ENCODE measurements around the gene CHRNA10. TPM values are rescaled to one million over a fixed set of nuclear protein-coding genes. Genes with fewer than 3 reads are reported as not detected.
"Not testable (repeated sequence)": the region's sequence is repeated elsewhere in the genome, so short reads cannot be mapped to it uniquely, and the experiment has no call there.

The CHRNA10 gene
- total RNA-seq, 1 experiment from 2014 or later, result 2.1 TPM

DNA sequence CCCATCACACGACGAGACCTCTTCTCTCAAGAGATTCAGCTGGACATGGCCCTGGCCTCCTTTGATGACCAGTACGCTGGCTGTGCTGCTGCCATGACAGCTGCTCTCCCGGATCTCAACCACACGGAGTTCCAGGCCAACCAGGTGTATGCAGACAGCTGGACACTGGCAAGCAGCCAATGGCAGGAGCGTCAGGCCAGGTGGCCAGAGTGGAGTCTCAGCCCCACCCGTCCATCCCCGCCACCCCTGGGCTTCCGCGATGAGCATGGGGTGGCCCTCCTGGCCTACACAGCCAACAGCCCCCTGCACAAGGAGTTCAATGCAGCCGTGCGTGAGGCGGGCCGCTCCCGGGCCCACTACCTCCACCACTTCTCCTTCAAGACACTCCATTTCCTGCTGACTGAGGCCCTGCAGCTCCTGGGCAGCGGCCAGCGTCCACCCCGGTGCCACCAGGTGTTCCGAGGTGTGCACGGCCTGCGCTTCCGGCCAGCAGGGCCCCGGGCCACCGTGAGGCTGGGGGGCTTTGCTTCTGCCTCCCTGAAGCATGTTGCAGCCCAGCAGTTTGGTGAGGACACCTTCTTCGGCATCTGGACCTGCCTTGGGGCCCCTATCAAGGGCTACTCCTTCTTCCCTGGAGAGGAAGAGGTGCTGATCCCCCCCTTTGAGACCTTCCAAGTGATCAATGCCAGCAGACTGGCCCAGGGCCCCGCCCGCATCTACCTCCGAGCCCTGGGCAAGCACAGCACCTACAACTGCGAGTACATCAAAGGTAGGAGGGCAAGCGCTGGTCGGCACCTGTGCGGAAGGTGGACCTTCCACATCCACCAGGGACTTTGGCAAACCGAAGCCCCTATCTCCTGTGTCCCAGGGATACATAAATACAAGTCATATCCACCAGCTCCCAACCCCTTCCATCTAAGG is 11.3 kb downstream of the CHRNA10 start:
- Histone ChIP-seq H3K36me3 (ENCODE audit: insufficient read depth, low read length, poor library complexity, severe bottlenecking) (no peaks in the 10 kb centered on the region), H3K27me3 (replicated peaks; ENCODE audit: insufficient read depth, low read depth, low read length, poor library complexity) (no peaks in the 10 kb centered on the region), H3K4me1 (ENCODE audit: insufficient read depth, low read length, poor library complexity, severe bottlenecking) (no peaks in the 10 kb centered on the region), H3K4me3 (ENCODE audit: low read depth, low read length, poor library complexity, severe bottlenecking) (no peak overlapping the region), H3K27ac (ENCODE audit: low read depth, low read length, poor library complexity, severe bottlenecking) (no peak overlapping the region), H3K9me3 (ENCODE audit: low read depth, low read length, poor library complexity, severe bottlenecking) (no peaks in the 10 kb centered on the region)
- no TSS peak for BruUV-seq (replicated peaks)
- CTCF ChIA-PET, result no interaction called here
- POLR2A ChIA-PET (ENCODE audit: low non-redundant PET), result no interaction called here
- intact Hi-C loops (cut with micrococcal nuclease; ENCODE audit: unreplicated experiment), result no loop called here
- TF ChIP-seq EZH2 (IDR thresholded peaks at IDR 0.05; ENCODE audit: borderline replicate concordance, low read depth, low read length, poor library complexity, severe bottlenecking), result no peak
- TF ChIP-seq, protein P1, sequence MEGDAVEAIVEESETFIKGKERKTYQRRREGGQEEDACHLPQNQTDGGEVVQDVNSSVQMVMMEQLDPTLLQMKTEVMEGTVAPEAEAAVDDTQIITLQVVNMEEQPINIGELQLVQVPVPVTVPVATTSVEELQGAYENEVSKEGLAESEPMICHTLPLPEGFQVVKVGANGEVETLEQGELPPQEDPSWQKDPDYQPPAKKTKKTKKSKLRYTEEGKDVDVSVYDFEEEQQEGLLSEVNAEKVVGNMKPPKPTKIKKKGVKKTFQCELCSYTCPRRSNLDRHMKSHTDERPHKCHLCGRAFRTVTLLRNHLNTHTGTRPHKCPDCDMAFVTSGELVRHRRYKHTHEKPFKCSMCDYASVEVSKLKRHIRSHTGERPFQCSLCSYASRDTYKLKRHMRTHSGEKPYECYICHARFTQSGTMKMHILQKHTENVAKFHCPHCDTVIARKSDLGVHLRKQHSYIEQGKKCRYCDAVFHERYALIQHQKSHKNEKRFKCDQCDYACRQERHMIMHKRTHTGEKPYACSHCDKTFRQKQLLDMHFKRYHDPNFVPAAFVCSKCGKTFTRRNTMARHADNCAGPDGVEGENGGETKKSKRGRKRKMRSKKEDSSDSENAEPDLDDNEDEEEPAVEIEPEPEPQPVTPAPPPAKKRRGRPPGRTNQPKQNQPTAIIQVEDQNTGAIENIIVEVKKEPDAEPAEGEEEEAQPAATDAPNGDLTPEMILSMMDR (conservative IDR thresholded peaks at IDR 0.05; ENCODE audit: low read depth, low read length), result no peak
- DNase-seq (ENCODE audit: low spot score), result no peak

DNA sequence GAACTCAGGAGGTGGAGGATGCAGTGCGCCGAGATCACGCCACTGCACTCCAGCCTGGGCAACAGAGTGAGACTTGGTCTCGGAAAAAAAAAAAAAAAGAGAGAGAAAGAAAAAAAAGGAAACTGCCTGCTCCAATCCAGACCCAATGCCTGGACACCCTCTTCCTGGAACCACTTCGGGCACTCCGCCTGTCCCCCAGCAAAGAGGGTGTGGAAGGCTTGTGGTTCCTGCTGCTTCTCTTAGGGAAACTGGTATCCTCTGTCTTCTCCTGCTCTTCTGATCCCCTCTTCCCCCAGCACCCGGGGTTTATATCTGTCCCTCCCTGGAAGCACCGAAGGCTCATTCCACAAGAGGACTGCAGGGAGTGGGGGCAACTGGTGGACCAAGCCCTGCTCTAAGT is 12.9 kb downstream of the CHRNA10 start:
- ChIA-PET CTCF (no interaction called here), POLR2A (ENCODE audit: low non-redundant PET) (no interaction called here)
- Histone ChIP-seq H3K27me3 (replicated peaks; ENCODE audit: insufficient read depth, low read depth, low read length, poor library complexity) (no peaks in the 10 kb centered on the region), H3K9me3 (ENCODE audit: low read depth, low read length, poor library complexity, severe bottlenecking) (no peaks in the 10 kb centered on the region), H3K4me1 (ENCODE audit: insufficient read depth, low read length, poor library complexity, severe bottlenecking) (no peaks in the 10 kb centered on the region), H3K27ac (ENCODE audit: low read depth, low read length, poor library complexity, severe bottlenecking) (no peak overlapping the region), H3K4me3 (ENCODE audit: low read depth, low read length, poor library complexity, severe bottlenecking) (no peak overlapping the region), H3K36me3 (ENCODE audit: insufficient read depth, low read length, poor library complexity, severe bottlenecking) (no peaks in the 10 kb centered on the region)
- no peak for DNase-seq (ENCODE audit: low spot score)
- intact Hi-C loops (cut with micrococcal nuclease; ENCODE audit: unreplicated experiment), result no loop called here
- no peak for TF ChIP-seq EZH2 (IDR thresholded peaks at IDR 0.05; ENCODE audit: borderline replicate concordance, low read depth, low read length, poor library complexity, severe bottlenecking)
- TF ChIP-seq, protein P1 (conservative IDR thresholded peaks at IDR 0.05; ENCODE audit: low read depth, low read length), result no peak
- no TSS peak for BruUV-seq (replicated peaks)

DNA sequence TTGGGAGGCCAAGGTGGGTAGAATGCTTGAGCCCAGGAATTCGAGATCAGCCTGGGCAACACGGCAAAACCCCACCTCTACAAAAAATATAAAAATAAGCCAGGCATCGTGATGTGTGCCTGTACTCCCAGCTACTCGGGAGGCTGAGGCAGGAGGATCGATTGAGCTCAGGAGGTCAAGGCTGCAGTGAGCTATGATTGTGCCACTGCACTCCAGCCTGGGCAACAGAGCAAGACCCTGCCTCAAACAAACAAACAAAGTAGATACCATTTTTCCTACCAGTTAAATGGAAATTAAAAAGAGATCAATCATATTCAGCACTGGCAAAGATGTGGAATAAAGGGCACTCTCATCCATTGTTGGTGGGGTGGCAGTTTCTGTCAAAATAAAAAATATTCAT is 13.9 kb downstream of the CHRNA10 start:
- H3K27ac ChIP-seq (ENCODE audit: low read depth, low read length, poor library complexity, severe bottlenecking); H3K36me3 ChIP-seq (ENCODE audit: insufficient read depth, low read length, poor library complexity, severe bottlenecking); BruUV-seq (replicated peaks); POLR2A ChIA-PET (ENCODE audit: low non-redundant PET); intact Hi-C loops (cut with micrococcal nuclease; ENCODE audit: unreplicated experiment); H3K4me1 ChIP-seq (ENCODE audit: insufficient read depth, low read length, poor library complexity, severe bottlenecking); H3K4me3 ChIP-seq (ENCODE audit: low read depth, low read length, poor library complexity, severe bottlenecking); CTCF ChIA-PET; H3K9me3 ChIP-seq (ENCODE audit: low read depth, low read length, poor library complexity, severe bottlenecking); DNase-seq (ENCODE audit: low spot score); H3K27me3 ChIP-seq (replicated peaks; ENCODE audit: insufficient read depth, low read depth, low read length, poor library complexity): not testable (repeated sequence)

DNA sequence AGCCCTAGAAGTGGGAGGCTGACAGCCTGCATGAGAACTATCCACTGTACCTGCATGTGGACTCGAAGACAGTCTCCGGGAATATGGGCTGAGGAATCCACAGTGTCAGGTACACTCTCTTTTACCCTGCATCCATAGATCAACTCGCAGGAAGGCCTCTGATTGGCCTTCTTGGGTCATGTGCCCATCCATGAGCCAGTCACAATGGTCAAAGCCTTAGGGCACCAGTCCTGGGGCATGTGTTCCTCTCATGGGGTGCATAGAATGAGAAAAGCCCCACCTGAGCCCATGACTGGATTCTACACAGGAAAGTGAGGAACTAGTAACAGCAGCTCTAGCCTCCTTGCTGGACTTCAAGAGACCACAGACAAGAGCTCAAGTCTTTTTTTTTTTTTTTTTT is 15.6 kb downstream of the CHRNA10 start:
- no peak for DNase-seq (ENCODE audit: low spot score)
- TF ChIP-seq EZH2 (IDR thresholded peaks at IDR 0.05; ENCODE audit: borderline replicate concordance, low read depth, low read length, poor library complexity, severe bottlenecking), result no peak
- TF ChIP-seq, protein P1 (conservative IDR thresholded peaks at IDR 0.05; ENCODE audit: low read depth, low read length), result no peak
- intact Hi-C loops (cut with micrococcal nuclease; ENCODE audit: unreplicated experiment), result no loop called here
- ChIA-PET POLR2A (ENCODE audit: low non-redundant PET) (no interaction called here), CTCF (no interaction called here)
- no TSS peak for BruUV-seq (replicated peaks)
- Histone ChIP-seq H3K4me3 (ENCODE audit: low read depth, low read length, poor library complexity, severe bottlenecking) (no peak overlapping the region), H3K4me1 (ENCODE audit: insufficient read depth, low read length, poor library complexity, severe bottlenecking) (no peaks in the 10 kb centered on the region), H3K27ac (ENCODE audit: low read depth, low read length, poor library complexity, severe bottlenecking) (no peak overlapping the region), H3K36me3 (ENCODE audit: insufficient read depth, low read length, poor library complexity, severe bottlenecking) (no peaks in the 10 kb centered on the region), H3K9me3 (ENCODE audit: low read depth, low read length, poor library complexity, severe bottlenecking) (no peaks in the 10 kb centered on the region), H3K27me3 (replicated peaks; ENCODE audit: insufficient read depth, low read depth, low read length, poor library complexity) (no peaks in the 10 kb centered on the region)

DNA sequence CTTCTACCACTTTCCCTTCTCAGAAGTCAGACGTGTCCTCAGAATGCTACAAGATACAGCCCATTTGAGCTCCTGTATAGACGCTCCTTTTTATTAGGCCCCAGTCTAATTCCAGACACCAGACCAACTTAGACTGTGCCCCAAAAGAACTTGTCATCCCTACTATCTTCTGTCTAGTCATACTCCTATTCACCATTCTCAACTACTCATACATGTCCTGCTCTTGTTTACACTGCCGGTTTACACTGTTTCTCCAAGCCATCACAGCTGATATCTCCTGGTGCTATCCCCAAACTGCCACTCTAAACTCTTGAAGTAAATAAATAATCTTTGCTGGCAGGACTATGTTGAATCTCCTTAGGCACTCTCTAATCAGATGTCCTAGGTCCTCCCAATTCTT is 18.7 kb downstream of the CHRNA10 start:
- H3K27me3 ChIP-seq (replicated peaks; ENCODE audit: insufficient read depth, low read depth, low read length, poor library complexity); POLR2A ChIA-PET (ENCODE audit: low non-redundant PET); H3K4me1 ChIP-seq (ENCODE audit: insufficient read depth, low read length, poor library complexity, severe bottlenecking); CTCF ChIA-PET; H3K36me3 ChIP-seq (ENCODE audit: insufficient read depth, low read length, poor library complexity, severe bottlenecking); intact Hi-C loops (cut with micrococcal nuclease; ENCODE audit: unreplicated experiment); H3K9me3 ChIP-seq (ENCODE audit: low read depth, low read length, poor library complexity, severe bottlenecking); H3K4me3 ChIP-seq (ENCODE audit: low read depth, low read length, poor library complexity, severe bottlenecking); H3K27ac ChIP-seq (ENCODE audit: low read depth, low read length, poor library complexity, severe bottlenecking); DNase-seq (ENCODE audit: low spot score); BruUV-seq (replicated peaks): not testable (repeated sequence)
